ENCODE measurements around the gene RSPO3.

Gene RSPO3

GRCh38 chr6:127147534-127147933, 29.1 kb downstream of the RSPO3 start:
- H3K27me3 ChIP-seq (replicated peaks in 2 of 5; ENCODE audit: control insufficient read depth in 4 of 5, insufficient read depth in 5 of 5, low read length in 4 of 5), result peaks cover 0 to 5% (median 0%) of the 10 kb centered on the region in 5 experiments
- no peaks in the 10 kb centered on the region for H3K36me3 ChIP-seq (ENCODE audit: control insufficient read depth in 4 of 4, insufficient read depth in 4 of 4, low read length in 3 of 4)
- no peak for DNase-seq
- no peak overlapping the region for H3K27ac ChIP-seq (ENCODE audit: insufficient read depth in 1 of 2, low read depth in 1 of 2, low read length in 2 of 2, poor library complexity in 1 of 2, severe bottlenecking in 2 of 2)
- peaks cover 0 to 4% (median under 1%) of the 10 kb centered on the region in 4 experiments for H3K4me1 ChIP-seq (ENCODE audit: control extremely low read depth in 1 of 4, control insufficient read depth in 4 of 4, insufficient read depth in 4 of 4, low read length in 3 of 4)
- POLR2A ChIA-PET, result no interaction called here
- CTCF ChIA-PET, result interaction anchor here (1.2 to 1.3 kb wide), 2 partner anchors 13 to 50 kb away, joined by 3 read pairs; no protein-coding TSS in a partner anchor
- no peaks in the 10 kb centered on the region for H3K9me3 ChIP-seq (ENCODE audit: control extremely low read depth in 1 of 5, control insufficient read depth in 4 of 5, insufficient read depth in 2 of 5, low read depth in 1 of 5, low read length in 4 of 5)
- WGBS (ENCODE audit: insufficient coverage), result no CpG with 5 or more reads among the region's 2 CpGs
- no peak overlapping the region for H3K4me3 ChIP-seq (ENCODE audit: control insufficient read depth in 1 of 7, extremely low read depth in 1 of 7, insufficient read depth in 4 of 7, low read depth in 2 of 7, low read length in 6 of 7)

- Histone ChIP-seq H3K27ac (ENCODE audit: insufficient read depth in 1 of 2, low read depth in 1 of 2, low read length in 2 of 2, poor library complexity in 1 of 2, severe bottlenecking in 2 of 2) (no peak overlapping the region), H3K9me3 (ENCODE audit: control extremely low read depth in 1 of 5, control insufficient read depth in 4 of 5, insufficient read depth in 2 of 5, low read depth in 1 of 5, low read length in 4 of 5) (no peaks in the 10 kb centered on the region), H3K27me3 (replicated peaks in 2 of 5; ENCODE audit: control insufficient read depth in 4 of 5, insufficient read depth in 5 of 5, low read length in 4 of 5) (peaks cover 0 to 5% (median 2%) of the 10 kb centered on the region in 5 experiments), H3K4me1 (ENCODE audit: control extremely low read depth in 1 of 4, control insufficient read depth in 4 of 4, insufficient read depth in 4 of 4, low read length in 3 of 4) (peaks cover 0 to 4% (median under 1%) of the 10 kb centered on the region in 4 experiments), H3K36me3 (ENCODE audit: control insufficient read depth in 4 of 4, insufficient read depth in 4 of 4, low read length in 3 of 4) (no peaks in the 10 kb centered on the region), H3K4me3 (ENCODE audit: control insufficient read depth in 1 of 7, extremely low read depth in 1 of 7, insufficient read depth in 4 of 7, low read depth in 2 of 7, low read length in 6 of 7) (no peak overlapping the region)
- ChIA-PET POLR2A (no interaction called here), CTCF (interaction anchor here (1.2 kb wide), 1 partner anchor 14 kb away, joined by 3 read pairs; no protein-coding TSS in a partner anchor)
- DNase-seq, result no peak
- 86% methylated on average over 1 of the region's 3 CpGs for WGBS (ENCODE audit: insufficient coverage)
Measured at GRCh38 chr6:127148511-127148910, 30.0 kb downstream of the RSPO3 start.

- H3K4me1 ChIP-seq (ENCODE audit: control extremely low read depth in 1 of 4, control insufficient read depth in 4 of 4, insufficient read depth in 4 of 4, low read length in 3 of 4), result no peaks in the 10 kb centered on the region
- H3K4me3 ChIP-seq (ENCODE audit: control insufficient read depth in 1 of 7, extremely low read depth in 1 of 7, insufficient read depth in 4 of 7, low read depth in 2 of 7, low read length in 6 of 7), result no peak overlapping the region
- WGBS (ENCODE audit: insufficient coverage), result 100% methylated on average over 2 of the region's 3 CpGs
- no peaks in the 10 kb centered on the region for H3K9me3 ChIP-seq (ENCODE audit: control extremely low read depth in 1 of 5, control insufficient read depth in 4 of 5, insufficient read depth in 2 of 5, low read depth in 1 of 5, low read length in 4 of 5)
- H3K36me3 ChIP-seq (ENCODE audit: control insufficient read depth in 4 of 4, insufficient read depth in 4 of 4, low read length in 3 of 4), result no peaks in the 10 kb centered on the region
- peaks cover 0 to 4% (median under 1%) of the 10 kb centered on the region in 5 experiments for H3K27me3 ChIP-seq (replicated peaks in 2 of 5; ENCODE audit: control insufficient read depth in 4 of 5, insufficient read depth in 5 of 5, low read length in 4 of 5)
- DNase-seq, result no peak
- ChIA-PET POLR2A (no interaction called here), CTCF (no interaction called here)
- H3K27ac ChIP-seq (ENCODE audit: insufficient read depth in 1 of 2, low read depth in 1 of 2, low read length in 2 of 2, poor library complexity in 1 of 2, severe bottlenecking in 2 of 2), result no peak overlapping the region
Measured at GRCh38 chr6:127154509-127154908, 36.0 kb downstream of the RSPO3 start.

GRCh38 chr6:127160484-127160883, 42.0 kb downstream of the RSPO3 start:
- peaks cover 0 to 4% (median 0%) of the 10 kb centered on the region in 5 experiments for H3K27me3 ChIP-seq (replicated peaks in 2 of 5; ENCODE audit: control insufficient read depth in 4 of 5, insufficient read depth in 5 of 5, low read length in 4 of 5)
- peaks cover 0 to 2% (median 0%) of the 10 kb centered on the region in 5 experiments for H3K9me3 ChIP-seq (ENCODE audit: control extremely low read depth in 1 of 5, control insufficient read depth in 4 of 5, insufficient read depth in 2 of 5, low read depth in 1 of 5, low read length in 4 of 5)
- H3K4me1 ChIP-seq (ENCODE audit: control extremely low read depth in 1 of 4, control insufficient read depth in 4 of 4, insufficient read depth in 4 of 4, low read length in 3 of 4), result no peaks in the 10 kb centered on the region
- no peaks in the 10 kb centered on the region for H3K36me3 ChIP-seq (ENCODE audit: control insufficient read depth in 4 of 4, insufficient read depth in 4 of 4, low read length in 3 of 4)
- ChIA-PET POLR2A (no interaction called here), CTCF (no interaction called here)
- H3K27ac ChIP-seq (ENCODE audit: insufficient read depth in 1 of 2, low read depth in 1 of 2, low read length in 2 of 2, poor library complexity in 1 of 2, severe bottlenecking in 2 of 2), result no peak overlapping the region
- no peak overlapping the region for H3K4me3 ChIP-seq (ENCODE audit: control insufficient read depth in 1 of 7, extremely low read depth in 1 of 7, insufficient read depth in 4 of 7, low read depth in 2 of 7, low read length in 6 of 7)
- no peak for DNase-seq
- WGBS (ENCODE audit: insufficient coverage), result 100% methylated on average over 1 of the region's 1 CpG

GRCh38 chr6:127162836-127163235, 44.4 kb downstream of the RSPO3 start:
- Histone ChIP-seq H3K4me1 (ENCODE audit: control extremely low read depth in 1 of 4, control insufficient read depth in 4 of 4, insufficient read depth in 4 of 4, low read length in 3 of 4) (no peaks in the 10 kb centered on the region), H3K9me3 (ENCODE audit: control extremely low read depth in 1 of 5, control insufficient read depth in 4 of 5, insufficient read depth in 2 of 5, low read depth in 1 of 5, low read length in 4 of 5) (peaks cover 0 to 2% (median 0%) of the 10 kb centered on the region in 5 experiments), H3K36me3 (ENCODE audit: control insufficient read depth in 4 of 4, insufficient read depth in 4 of 4, low read length in 3 of 4) (no peaks in the 10 kb centered on the region), H3K27ac (ENCODE audit: insufficient read depth in 1 of 2, low read depth in 1 of 2, low read length in 2 of 2, poor library complexity in 1 of 2, severe bottlenecking in 2 of 2) (no peak overlapping the region), H3K4me3 (ENCODE audit: control insufficient read depth in 1 of 7, extremely low read depth in 1 of 7, insufficient read depth in 4 of 7, low read depth in 2 of 7, low read length in 6 of 7) (no peak overlapping the region), H3K27me3 (replicated peaks in 2 of 5; ENCODE audit: control insufficient read depth in 4 of 5, insufficient read depth in 5 of 5, low read length in 4 of 5) (peaks cover 0 to 4% (median 0%) of the 10 kb centered on the region in 5 experiments)
- WGBS (ENCODE audit: insufficient coverage), result 100% methylated on average over 2 of the region's 3 CpGs
- ChIA-PET CTCF (no interaction called here), POLR2A (interaction anchor here (0.6 kb wide), 1 partner anchor 1151 kb away, joined by 5 read pairs; no protein-coding TSS in a partner anchor)
- DNase-seq, result no peak

- POLR2A ChIA-PET, result no interaction called here
- no peak overlapping the region for H3K4me3 ChIP-seq (ENCODE audit: control insufficient read depth in 1 of 7, extremely low read depth in 1 of 7, insufficient read depth in 4 of 7, low read depth in 2 of 7, low read length in 6 of 7)
- CTCF ChIA-PET, result interaction anchor here (1.4 kb wide), 1 partner anchor 15 kb away, joined by 3 read pairs; no protein-coding TSS in a partner anchor
Measured at GRCh38 chr6:127164036-127164435, 45.6 kb downstream of the RSPO3 start.

GRCh38 chr6:127164565-127164964, 46.1 kb downstream of the RSPO3 start:
- no peak overlapping the region for H3K4me3 ChIP-seq (ENCODE audit: control insufficient read depth in 1 of 7, extremely low read depth in 1 of 7, insufficient read depth in 4 of 7, low read depth in 2 of 7, low read length in 6 of 7)
- ChIA-PET CTCF (interaction anchor here (1.4 kb wide), 1 partner anchor 14 kb away, joined by 3 read pairs; no protein-coding TSS in a partner anchor), POLR2A (no interaction called here)
- no peaks in the 10 kb centered on the region for H3K4me1 ChIP-seq (ENCODE audit: control extremely low read depth in 1 of 4, control insufficient read depth in 4 of 4, insufficient read depth in 4 of 4, low read length in 3 of 4)
- peaks cover 0 to 2% (median 0%) of the 10 kb centered on the region in 5 experiments for H3K9me3 ChIP-seq (ENCODE audit: control extremely low read depth in 1 of 5, control insufficient read depth in 4 of 5, insufficient read depth in 2 of 5, low read depth in 1 of 5, low read length in 4 of 5)
- no peaks in the 10 kb centered on the region for H3K36me3 ChIP-seq (ENCODE audit: control insufficient read depth in 4 of 4, insufficient read depth in 4 of 4, low read length in 3 of 4)
- H3K27ac ChIP-seq (ENCODE audit: insufficient read depth in 1 of 2, low read depth in 1 of 2, low read length in 2 of 2, poor library complexity in 1 of 2, severe bottlenecking in 2 of 2), result no peak overlapping the region
- DNase-seq, result no peak
- 83% methylated on average over 1 of the region's 2 CpGs for WGBS (ENCODE audit: insufficient coverage)
- peaks cover 0 to 4% (median 0%) of the 10 kb centered on the region in 5 experiments for H3K27me3 ChIP-seq (replicated peaks in 2 of 5; ENCODE audit: control insufficient read depth in 4 of 5, insufficient read depth in 5 of 5, low read length in 4 of 5)

More at GRCh38 chr6:127164036-127164435, 45.6 kb downstream of the RSPO3 start:
- no CpG with 5 or more reads among the region's 3 CpGs for WGBS (ENCODE audit: insufficient coverage)
- Histone ChIP-seq H3K9me3 (ENCODE audit: control extremely low read depth in 1 of 5, control insufficient read depth in 4 of 5, insufficient read depth in 2 of 5, low read depth in 1 of 5, low read length in 4 of 5) (peaks cover 0 to 2% (median 0%) of the 10 kb centered on the region in 5 experiments), H3K4me1 (ENCODE audit: control extremely low read depth in 1 of 4, control insufficient read depth in 4 of 4, insufficient read depth in 4 of 4, low read length in 3 of 4) (no peaks in the 10 kb centered on the region), H3K27me3 (replicated peaks in 2 of 5; ENCODE audit: control insufficient read depth in 4 of 5, insufficient read depth in 5 of 5, low read length in 4 of 5) (peaks cover 0 to 4% (median 0%) of the 10 kb centered on the region in 5 experiments), H3K36me3 (ENCODE audit: control insufficient read depth in 4 of 4, insufficient read depth in 4 of 4, low read length in 3 of 4) (no peaks in the 10 kb centered on the region), H3K27ac (ENCODE audit: insufficient read depth in 1 of 2, low read depth in 1 of 2, low read length in 2 of 2, poor library complexity in 1 of 2, severe bottlenecking in 2 of 2) (no peak overlapping the region)
- no peak for DNase-seq
